Raji (cell line): ENCODE results near the gene ACTG2.

Experiments used
- POLR2A ChIP-seq: IDR thresholded peaks from 2 replicates; pipeline ENCODE4 v1.6.1; 2011; ENCODE audit warnings: low read depth, low read length, control low read depth; ENCODE audit not compliant: insufficient read depth

ACTG2 gene

DNA sequence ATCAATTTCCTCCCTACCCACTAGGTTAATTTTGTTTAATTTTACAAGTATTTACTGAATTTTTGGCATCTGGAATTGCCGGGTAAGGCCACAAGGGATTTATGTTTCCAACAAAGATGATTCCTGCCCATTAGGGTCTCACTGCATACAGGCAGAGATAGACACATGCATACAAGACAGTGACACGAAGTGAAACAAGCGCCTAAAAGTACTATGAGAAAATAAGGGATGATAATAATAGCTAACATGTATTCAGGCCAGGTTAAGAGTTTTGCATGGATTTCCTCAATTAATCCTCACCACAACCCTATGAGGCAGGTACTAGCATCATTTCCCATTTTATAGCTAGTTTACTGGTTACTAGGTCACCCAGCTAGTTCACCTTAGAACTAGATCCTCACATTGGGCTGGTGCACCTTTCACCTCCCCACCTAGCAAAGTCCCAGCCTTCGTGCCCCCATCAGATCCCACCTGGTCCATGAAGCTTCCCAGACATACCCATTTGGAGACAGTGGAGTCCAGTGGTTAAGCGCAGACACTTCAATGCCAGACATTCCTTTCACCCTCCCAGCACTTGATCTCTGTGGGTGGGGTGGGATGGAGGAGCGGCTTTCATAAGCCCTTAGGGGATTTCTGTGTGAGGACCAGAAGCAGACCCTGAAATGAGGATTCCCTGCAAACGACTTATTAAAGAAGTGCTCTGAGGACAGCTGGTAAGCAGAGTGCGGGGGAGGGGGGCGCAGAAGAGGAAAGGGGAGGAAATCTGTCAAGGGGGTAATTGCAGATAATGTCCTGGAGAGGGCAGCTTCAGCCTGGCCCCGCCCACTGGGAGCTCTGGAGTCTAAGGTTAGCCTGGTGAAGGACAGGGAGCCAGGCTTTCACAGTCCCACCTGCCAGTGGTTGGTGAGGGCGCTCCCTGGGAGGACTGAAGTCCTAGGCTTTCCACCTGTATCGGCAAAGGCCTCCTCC lies 28.1 kb downstream of the ACTG2 start:
- no peak for TF ChIP-seq POLR2A

DNA sequence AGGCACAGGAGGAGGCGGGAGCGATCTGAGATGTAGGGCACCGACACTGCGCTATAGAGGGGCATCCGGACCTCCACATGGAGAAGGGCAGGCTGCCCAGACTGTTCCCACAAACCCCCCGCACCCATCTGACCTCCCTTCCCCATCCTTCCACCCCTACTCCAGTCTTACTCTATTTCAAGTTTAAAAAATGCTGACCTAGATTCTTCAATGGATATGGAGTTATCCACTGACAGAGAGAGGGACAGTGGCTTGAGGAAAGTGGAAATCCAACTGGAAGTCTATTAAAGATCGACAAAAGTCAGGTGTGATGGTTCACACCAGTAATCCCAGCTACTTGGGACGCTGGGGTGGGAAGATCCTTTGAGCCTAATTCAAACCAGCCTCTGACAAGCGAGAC lies 28.8 kb downstream of the ACTG2 start:
- no peak for TF ChIP-seq POLR2A

DNA sequence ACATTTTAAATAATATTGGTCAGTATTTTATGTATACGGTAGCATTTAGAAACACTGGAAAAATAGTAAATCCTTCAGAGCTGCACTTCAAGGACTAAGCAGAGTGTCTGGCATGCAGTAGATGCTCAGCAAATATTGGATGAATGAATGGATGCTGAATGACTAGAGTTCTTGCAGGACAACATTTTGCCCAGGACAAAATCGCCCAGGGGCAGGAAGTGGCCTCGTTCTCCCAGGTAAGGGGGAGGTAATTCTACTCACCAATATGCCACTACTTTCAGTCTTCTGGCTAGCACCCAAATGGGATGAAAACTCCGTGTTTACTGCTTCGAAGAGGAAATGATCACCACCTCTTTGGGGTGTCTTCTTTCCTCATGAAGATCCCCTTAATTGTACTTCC lies 29.9 kb downstream of the ACTG2 start:
- no peak for TF ChIP-seq POLR2A

DNA sequence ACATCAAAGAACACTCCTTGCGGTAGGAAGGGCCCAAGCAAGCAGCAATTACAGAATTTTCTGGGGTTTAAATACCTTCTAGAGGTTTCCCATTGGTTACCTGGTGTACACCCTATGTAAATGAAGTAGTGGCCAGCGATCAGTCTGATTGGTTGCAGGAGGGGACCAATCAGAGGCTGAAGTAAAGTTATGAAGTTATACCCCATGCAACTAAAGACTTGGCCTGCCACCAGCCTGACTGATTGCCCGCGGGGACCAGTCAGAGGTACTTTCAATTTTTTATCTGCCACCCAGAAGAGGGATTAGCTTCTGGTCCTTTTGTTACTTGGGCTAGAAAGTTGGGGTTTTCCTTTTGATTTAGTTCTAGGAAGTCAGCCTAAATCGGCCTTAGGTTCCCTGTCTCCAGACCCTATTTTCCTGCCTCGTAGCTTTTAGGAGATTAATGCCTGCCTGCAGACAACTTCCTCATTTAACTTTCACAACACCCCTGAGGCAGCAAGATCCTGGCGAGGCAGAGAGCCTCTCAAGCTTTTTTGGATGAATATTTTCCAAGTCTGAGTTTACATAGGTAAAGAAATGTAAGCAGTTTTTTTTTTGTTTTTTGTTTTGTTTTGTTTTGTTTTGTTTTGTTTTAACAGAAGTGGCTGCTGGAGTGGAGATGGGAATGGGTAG lies 32.4 kb downstream of the ACTG2 start:
- TF ChIP-seq POLR2A, result no peak

DNA sequence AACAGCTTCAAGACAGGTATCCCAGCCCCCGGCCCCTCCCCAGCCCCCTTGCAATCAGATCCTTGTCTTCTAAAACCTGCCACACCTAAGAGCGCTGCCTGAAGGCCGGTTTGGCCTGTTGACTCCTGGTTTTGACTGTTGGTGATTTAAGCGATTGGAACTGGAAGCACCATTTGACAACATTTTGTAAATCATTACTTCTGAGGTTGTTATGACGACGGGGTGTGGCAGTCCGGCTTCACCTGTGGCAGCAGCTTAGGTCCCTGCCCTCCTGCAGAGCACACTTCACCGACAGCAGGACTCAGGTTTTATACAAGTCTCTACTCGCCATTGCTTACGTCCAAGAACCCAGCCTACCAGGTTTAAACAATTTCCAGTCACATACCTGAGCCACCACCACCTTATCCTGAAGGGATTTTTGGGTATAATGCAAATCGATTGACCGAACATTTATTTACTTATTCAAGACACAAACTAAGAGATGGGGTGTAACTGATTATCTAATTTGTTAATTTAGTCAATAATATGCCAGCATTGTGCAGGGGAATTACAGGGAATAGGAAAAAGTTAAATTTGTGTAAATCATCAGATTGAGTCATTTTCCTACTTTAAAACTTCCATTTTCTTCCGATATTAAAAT lies 33.2 kb downstream of the ACTG2 start:
- TF ChIP-seq POLR2A, result no peak

DNA sequence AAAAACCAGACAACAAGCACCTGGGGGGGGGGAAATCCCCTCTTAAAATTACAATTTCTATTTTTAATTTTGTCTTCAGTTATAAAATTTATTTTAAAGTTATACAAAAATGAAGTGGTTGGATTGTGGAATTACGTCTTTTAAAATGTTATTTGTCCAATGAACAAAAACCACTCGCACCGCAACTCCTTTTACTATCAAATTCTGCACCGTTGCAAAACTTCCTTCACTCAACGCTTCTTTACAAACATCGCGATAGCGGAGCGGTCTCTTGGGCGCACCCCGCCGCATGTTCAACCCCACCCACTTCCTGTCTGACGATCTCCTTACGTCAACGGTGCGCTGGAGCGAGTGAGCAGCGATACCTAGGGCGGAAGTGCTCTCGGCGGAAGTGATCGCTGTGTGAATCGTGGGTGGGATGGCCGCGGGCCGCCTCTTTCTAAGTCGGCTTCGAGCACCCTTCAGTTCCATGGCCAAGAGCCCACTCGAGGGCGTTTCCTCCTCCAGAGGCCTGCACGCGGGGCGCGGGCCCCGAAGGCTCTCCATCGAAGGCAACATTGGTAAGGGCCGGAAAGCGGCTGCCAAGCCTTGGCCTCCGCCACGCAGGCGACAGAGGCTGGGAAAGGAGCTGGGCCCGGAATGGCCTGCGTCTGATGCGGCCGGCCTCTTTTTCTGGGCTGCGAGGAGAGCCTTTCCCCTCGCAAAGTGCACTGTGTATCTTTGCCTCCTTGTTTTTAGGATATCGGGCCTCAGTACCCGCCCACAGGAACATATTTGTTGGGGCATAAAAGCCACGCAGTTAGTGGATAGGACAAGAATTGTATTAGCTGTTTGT lies 33.9 kb downstream of the ACTG2 start, which contains the start of gene DGUOK:
DGUOK (plus strand) TSS at position 388 of the 835 bp plus-strand sequence; CDS start at position 419, 31 bp downstream.
- peak; percentile 98 for TF ChIP-seq POLR2A

DNA sequence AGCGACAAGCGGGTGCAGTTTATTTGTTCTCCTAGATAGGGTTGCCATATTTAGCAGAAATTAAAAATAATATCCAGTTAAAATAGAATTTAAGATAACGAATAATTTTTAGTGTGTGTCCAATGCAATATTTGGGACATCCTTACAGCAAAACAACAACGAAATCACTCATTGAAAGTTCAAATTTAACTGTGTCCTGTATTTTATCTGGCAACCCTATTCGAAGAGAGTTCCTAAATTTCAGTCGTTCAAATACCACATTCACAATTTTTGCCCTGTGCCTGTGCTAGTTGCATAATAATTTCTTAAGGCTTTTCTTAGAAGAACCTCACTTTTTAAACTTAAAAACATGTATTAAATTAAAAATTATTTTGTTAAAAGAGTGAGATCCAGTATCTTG lies 34.5 kb downstream of the ACTG2 start:
- no peak for TF ChIP-seq POLR2A

DNA sequence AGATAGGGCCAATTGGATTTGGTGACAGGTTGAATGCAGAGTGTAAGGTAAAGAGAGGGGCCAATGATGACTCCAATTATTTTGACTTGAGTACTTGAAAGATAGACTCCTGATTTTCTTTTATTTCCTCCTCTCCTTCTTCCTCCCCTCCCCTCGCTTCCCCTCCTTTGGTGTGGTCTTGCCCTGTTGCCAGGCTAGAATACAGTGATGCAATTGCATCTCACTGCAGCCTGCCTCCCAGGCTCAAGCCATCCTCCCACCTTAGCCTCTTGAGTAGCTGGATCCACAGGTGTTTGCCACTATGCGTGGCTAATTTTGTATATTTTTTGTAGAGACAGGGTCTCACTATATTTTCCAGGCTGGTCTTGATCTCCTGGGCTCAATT lies 36.1 kb downstream of the ACTG2 start:
- no peak for TF ChIP-seq POLR2A

DNA sequence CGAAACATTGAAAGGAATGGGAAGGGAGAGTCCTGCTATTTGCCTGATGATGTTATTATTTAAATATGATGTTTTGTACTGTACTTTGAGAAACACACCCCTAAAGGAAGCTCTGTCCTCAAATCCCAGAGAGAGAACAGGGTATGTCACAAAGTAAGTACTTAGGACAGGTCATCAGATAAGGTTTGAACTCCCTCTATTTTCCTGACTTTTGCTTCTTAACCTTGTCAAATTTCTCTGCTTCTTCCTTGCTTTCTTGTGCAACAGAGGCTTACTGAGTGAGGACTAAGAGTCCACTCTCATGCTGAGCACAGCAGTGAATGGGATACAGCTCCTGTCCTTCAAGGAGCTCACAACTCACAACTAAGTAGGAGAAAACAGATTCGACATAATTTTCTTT lies 37.6 kb downstream of the ACTG2 start:
- TF ChIP-seq POLR2A, result no peak

DNA sequence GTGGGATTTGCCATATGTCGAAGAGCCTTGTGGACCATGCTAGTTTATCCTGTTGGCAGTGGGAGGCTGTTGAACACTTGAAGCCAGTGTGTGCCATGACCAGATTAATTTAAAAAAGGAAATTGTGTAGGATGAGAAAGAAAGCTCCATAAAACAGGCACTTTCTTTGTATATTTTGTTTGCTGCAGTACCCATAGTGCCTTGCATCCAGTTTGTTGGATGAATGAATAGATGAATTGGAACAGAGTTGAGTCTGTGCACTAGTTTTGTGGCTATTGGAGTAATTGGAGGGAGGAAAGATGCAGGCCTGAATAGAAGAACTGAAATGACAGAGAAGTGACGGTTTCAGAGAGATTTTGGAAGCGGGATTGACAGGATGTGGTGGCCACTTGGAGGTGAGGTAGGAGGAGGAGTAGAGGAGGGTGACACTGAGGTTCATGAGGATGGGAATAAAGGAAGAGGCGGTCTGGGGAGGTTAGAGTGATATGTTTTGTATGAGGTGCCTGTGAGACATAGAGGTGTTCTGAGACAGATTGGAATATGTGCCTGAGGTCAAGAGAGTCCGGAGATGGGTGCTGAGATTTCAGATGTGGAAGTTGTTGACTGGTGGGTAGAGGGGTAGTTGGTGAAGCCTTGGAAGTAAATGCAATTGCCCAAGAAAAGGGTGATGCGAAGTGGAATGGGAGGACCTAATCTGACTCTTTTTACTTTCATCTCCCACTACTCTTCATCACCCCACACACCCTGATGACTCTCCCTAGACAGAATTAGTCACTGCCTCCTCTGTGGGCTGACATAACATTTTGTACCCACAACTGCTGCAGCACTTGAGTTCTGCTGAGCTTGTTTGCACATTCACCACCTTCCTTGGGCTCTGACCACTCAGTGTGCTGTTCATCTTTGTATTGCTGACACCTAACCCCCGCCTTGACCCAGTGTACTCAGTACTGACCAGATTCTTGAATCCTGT lies 39.0 kb downstream of the ACTG2 start:
- TF ChIP-seq POLR2A, result no peak

DNA sequence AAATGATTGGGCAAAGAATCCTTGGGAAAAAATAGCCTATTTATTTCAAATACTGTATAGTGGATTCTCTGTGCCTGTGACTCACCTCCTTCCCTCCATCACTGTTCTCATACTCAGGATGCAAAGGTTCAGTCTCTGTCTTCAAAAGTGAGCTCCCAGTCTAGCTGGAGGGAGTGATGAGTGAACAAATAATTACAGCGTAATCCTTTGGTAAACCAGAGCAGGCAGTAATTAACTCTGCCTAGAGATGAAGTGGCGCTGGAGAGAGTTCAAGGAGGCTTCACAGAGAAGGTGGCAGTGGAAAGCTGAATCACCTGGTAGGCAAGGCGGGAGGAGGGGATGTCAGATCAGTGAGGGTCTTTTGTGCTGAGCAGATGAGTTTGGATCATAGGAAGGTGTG lies 40.4 kb downstream of the ACTG2 start:
- TF ChIP-seq POLR2A, result no peak

DNA sequence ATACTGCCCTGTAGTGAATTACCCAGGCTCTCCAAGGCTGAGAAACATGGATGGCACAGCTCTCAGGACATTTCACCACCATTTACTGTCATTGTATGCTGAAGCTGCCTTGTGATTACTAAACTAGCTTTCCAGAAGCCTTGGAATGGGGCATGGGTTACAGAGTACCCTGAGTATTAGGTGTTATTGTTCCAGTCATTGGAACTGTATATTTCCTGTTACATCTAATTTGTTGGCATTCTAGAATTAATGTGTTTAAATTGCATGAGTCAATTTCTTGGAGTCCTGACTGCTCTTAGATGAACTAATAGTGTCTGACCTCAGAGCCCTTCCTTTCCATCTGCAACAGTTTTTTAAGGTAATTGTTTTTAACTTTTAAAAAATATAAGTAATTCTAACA lies 42.8 kb downstream of the ACTG2 start:
- TF ChIP-seq POLR2A, result no peak

DNA sequence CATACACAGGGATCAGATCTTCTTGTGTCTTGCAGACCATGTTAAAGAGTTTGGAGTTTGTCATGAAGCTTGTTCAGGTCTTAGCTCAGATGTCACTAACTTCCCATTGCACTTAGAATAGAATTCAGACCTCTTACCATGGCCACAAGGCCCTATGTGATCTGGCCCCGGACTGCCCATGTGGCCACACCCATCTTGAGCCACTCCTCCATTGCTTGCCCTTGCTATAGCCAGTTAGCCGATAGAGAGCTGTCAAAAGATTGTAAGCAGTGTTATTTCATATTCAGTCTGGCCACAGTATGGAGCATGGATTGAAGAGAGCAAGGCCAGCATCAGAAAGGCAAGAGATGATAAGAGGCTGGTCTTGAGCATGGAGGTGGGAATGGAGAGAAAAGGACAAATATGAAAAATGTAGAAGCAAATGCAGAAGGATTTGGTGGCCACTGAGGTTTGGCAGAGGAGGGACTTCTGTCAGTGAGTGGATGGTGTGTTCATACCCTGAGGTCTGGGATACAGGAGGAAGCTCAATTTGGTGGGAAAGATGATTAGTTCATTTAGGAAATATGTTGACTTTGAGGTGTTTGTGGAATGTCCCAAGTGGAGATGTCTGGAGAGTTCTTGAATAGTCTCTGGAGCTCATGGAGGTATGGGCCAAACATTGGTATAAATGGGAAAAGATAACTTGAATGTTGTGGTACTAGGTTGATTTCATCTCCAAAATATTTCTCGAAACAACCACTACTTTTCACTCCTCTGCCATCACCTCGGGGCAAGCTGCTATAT lies 44.5 kb downstream of the ACTG2 start:
- no peak for TF ChIP-seq POLR2A

DNA sequence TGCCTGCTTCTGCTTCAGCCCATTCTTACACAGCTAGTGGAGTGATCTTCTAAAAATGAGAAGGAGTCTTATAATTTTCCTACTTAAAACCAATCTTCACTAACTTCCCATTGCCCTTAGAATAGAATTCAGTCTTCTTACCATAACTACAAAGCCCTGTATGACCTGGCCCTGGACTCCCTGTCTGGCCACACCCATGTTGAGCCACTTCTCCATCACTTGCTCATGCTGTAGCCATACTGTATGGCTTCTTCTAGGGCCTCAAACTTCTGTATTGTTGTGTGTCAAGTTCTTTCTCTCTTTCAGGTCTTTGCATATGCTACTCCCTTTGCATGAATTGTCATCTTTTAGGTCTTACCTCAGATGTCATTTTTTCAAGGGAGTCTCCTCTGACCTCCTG lies 45.1 kb downstream of the ACTG2 start:
- no peak for TF ChIP-seq POLR2A
